BJ (cell line): ENCODE measurements around the gene SPEG. TPM values are rescaled to one million over a fixed set of nuclear protein-coding genes. Genes with fewer than 3 reads are reported as not detected.

Source experiments
- CTCF ChIA-PET: fragments of 350-600 bp; formaldehyde crosslinking; extraction: SDS; loops from one replicate; lab custom pipeline; 2021; ENCODE audit warnings: antibody characterized with exemption, inconsistent platforms; lab: Yijun Ruan, JAX
- POLR2A ChIA-PET: fragments of 300-600 bp; sonication (Branson Sonifier 250); formaldehyde crosslinking; extraction: SDS; loops from one replicate; lab custom pipeline; 2021; ENCODE audit warnings: antibody characterized with exemption; lab: Charles Lee
- DNase-seq: peaks from one replicate; pipeline ENCODE4 v3.0.0-alpha.2; 2011; ENCODE audit warnings: low read depth
- H3K27me3 ChIP-seq: 2 replicates; pipeline ENCODE4 v1.6.0; 2011; ENCODE audit warnings: low read length; ENCODE audit not compliant: control insufficient read depth, insufficient read depth
- H3K36me3 ChIP-seq: 2 replicates; pipeline ENCODE4 v1.5.1; 2011; ENCODE audit warnings: low read length; ENCODE audit not compliant: control insufficient read depth, insufficient read depth
- H3K4me3 ChIP-seq: 2 replicates; pipeline ENCODE4 v1.5.1; 2011; ENCODE audit warnings: low read depth, mild to moderate bottlenecking, control low read depth, low read length
- polyA plus RNA-seq: library from polyadenylated mRNA; depleted of rRNA; stranded (reverse); fragments of >200 nt; gene quantifications from 2 replicates; pipeline ENCODE4 v1.2.3, GENCODE V29; 2011
- TF ChIP-seq, protein P1 (sequence below): IDR thresholded peaks from 2 replicates; pipeline ENCODE4 v1.5.1; 2011; ENCODE audit warnings: low read depth, mild to moderate bottlenecking, control low read depth, inconsistent platforms, low read length, moderate library complexity; ENCODE audit not compliant: insufficient read depth

The SPEG gene
- polyA plus RNA-seq, 1 experiment: 69.9 TPM

DNA sequence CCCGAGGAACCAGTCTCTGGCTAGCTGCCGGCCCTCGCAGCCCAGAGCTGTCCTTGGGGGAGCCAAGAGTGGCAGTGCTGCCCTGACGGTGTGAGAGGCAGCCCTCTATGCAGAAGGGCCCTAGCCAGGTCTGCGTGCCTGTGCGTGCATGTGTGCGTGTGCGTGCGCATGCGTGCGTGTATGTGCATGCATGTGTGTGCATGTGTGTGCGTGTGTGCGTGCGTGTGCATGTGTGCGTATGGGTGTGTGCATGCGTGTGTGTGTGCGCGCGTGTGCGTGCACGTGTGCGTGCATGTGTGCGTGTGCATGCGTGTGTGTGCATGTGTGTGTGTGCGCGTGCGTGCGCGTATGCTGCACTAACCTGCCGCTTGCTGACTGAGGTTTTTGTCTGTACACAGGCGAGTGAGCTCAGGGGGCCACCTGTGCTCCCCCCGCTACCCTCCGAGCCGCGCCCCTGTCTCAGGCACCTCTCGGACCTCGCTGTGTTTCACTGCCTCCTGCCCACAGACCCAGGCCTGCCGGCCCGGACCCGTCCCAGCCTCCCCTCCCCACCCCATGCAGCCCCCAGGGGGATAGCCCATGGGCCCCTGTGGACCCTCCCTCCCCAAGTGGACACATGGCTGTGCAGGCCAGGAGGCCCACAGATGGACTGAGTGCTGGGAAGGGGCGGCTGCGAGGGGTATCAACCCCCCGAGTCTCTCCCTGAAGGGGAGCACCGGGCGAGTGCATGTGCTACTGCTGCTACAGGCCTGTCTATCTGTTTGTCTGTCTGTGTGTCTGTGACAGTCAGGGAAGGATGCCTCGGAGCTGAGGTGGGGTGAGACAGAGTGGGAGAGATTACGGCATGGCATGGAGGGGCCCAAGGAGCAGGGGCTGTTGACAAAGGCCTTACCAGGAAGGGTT is 31.3 kb downstream of the SPEG start:
- DNase-seq: no peak
- Histone ChIP-seq H3K4me3 (no peak overlapping the region), H3K36me3 (peaks cover 53% of the 10 kb centered on the region), H3K27me3 (no peaks in the 10 kb centered on the region)
- TF ChIP-seq, protein P1, sequence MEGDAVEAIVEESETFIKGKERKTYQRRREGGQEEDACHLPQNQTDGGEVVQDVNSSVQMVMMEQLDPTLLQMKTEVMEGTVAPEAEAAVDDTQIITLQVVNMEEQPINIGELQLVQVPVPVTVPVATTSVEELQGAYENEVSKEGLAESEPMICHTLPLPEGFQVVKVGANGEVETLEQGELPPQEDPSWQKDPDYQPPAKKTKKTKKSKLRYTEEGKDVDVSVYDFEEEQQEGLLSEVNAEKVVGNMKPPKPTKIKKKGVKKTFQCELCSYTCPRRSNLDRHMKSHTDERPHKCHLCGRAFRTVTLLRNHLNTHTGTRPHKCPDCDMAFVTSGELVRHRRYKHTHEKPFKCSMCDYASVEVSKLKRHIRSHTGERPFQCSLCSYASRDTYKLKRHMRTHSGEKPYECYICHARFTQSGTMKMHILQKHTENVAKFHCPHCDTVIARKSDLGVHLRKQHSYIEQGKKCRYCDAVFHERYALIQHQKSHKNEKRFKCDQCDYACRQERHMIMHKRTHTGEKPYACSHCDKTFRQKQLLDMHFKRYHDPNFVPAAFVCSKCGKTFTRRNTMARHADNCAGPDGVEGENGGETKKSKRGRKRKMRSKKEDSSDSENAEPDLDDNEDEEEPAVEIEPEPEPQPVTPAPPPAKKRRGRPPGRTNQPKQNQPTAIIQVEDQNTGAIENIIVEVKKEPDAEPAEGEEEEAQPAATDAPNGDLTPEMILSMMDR: no peak
- ChIA-PET POLR2A (no interaction called here), CTCF (no interaction called here)

DNA sequence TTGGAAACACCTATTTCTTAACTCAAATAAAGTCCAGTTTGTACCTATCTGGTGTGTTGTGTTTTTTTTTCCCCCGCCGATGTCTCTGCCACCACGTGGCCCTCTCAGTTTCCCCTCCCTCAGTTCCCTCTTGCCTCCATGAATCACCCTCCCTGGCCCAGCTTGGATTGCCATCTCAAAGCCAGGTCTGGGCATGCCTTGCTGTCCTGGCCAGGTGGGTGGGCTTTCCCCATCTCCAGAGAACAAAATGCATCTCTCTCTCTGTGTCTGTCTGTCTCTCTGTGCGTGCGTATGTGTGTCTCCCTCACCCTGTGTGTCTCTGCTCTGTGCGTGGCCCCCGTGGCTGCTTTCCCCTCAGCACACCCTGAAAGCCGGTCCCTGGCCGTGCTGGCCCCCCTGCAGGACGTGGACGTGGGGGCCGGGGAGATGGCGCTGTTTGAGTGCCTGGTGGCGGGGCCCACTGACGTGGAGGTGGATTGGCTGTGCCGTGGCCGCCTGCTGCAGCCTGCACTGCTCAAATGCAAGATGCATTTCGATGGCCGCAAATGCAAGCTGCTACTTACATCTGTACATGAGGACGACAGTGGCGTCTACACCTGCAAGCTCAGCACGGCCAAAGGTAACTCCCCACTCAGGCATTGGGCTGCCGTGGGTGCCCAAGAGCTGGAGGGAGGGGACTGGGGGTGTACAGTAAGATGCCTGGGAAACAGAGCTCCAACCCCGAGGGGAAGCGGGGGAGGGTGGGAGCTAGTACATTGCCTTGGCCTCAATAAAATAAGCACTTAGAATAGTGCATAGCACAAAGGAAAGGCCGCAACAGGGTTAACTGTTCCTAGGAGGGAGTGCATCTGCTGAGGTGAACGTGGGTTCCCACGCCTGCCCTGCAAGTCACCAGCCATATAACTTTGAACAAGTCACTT is 32.4 kb downstream of the SPEG start:
- Histone ChIP-seq H3K4me3 (no peak overlapping the region), H3K36me3 (peaks cover 53% of the 10 kb centered on the region), H3K27me3 (no peaks in the 10 kb centered on the region)
- POLR2A ChIA-PET: no interaction called here
- CTCF ChIA-PET: interaction anchor here (0.8 to 3.0 kb wide), 9 partner anchors 8 to 75 kb away, joined by 3 to 17 read pairs (median 6); partner anchors contain the start of gene GMPPA
- no peak for DNase-seq
- TF ChIP-seq, protein P1: no peak

DNA sequence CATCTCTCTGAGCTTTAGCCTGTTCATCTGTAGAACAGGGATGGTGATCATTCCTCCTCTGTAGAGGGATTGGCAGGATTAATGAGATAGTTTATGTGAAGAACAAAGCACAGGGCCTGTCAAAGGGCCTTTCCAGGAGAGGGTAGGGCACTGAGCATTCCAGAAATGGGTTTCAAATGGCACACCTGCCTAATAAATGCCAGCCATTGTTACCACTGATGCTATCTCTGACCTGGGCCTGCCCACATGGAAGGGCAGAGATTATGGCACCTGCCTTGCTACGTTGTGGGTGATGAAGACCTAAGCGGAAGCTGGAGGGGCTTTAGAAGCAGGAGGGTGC is 33.1 kb downstream of the SPEG start:
- TF ChIP-seq, protein P1: no peak
- ChIA-PET CTCF (interaction anchor here (0.8 to 3.0 kb wide), 9 partner anchors 9 to 76 kb away, joined by 3 to 17 read pairs (median 6); partner anchors contain the start of gene GMPPA), POLR2A (no interaction called here)
- no peaks in the 10 kb centered on the region for H3K27me3 ChIP-seq
- DNase-seq: no peak
- H3K36me3 ChIP-seq: peaks cover 51% of the 10 kb centered on the region
- H3K4me3 ChIP-seq: no peak overlapping the region

DNA sequence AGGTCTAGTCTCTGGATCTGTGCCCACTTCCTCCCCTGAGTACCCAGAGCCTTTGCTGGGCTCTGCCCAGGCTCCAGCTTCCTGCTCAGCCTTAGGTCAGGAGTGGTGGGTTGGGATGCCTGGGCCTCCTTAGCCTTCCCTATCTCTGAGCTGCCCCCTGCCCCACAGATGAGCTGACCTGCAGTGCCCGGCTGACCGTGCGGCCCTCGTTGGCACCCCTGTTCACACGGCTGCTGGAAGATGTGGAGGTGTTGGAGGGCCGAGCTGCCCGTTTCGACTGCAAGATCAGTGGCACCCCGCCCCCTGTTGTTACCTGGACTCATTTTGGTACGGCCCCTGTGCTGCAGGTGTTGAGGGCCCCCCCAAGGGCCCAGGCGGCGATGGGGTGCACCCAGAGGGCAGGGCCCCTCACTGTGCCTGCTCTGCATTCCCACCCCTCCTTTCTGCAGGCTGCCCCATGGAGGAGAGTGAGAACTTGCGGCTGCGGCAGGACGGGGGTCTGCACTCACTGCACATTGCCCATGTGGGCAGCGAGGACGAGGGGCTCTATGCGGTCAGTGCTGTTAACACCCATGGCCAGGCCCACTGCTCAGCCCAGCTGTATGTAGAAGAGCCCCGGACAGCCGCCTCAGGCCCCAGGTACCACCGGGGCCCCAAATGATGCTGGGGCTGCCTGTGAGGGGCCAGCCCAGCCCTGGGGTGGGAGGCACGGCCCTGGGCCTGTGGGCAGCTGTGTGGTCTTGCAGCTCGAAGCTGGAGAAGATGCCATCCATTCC is 34.0 kb downstream of the SPEG start:
- Histone ChIP-seq H3K27me3 (no peaks in the 10 kb centered on the region), H3K36me3 (peaks cover 53% of the 10 kb centered on the region), H3K4me3 (no peak overlapping the region)
- TF ChIP-seq, protein P1: no peak
- CTCF ChIA-PET: interaction anchor here (0.6 to 3.0 kb wide), 9 partner anchors 9 to 1788 kb away, joined by 3 to 17 read pairs (median 6); partner anchors contain the start of gene GMPPA
- POLR2A ChIA-PET: interaction anchor here (0.6 kb wide), 1 partner anchor 30 kb away, joined by 4 read pairs; the partner anchor contains the start of gene GMPPA
- no peak for DNase-seq
